Esophagus squamous epithelium (tissue), 4 donors: ENCODE measurements around the gene C18orf32.
"Not testable (repeated sequence)": the region's sequence is repeated elsewhere in the genome, so short reads cannot be mapped to it uniquely, and the experiment has no call there.

Experiments
- CTCF ChIP-seq, 6 experiments: fragments of 450-650 bp in 4 of 6; fragments of 200-600 bp in 2 of 6; sonication (generic) in 2 of 6; IDR thresholded peaks; one replicate each; pipeline ENCODE4 v1.5.1; 2016 to 2019; ENCODE audit warnings: antibody characterized with exemption in 6 of 6, mild to moderate bottlenecking in 4 of 6, moderate library complexity in 4 of 6
- POLR2A ChIP-seq, 4 donors: fragments of 450-650 bp; IDR thresholded peaks; one replicate each; pipeline ENCODE4 v1.6.1; 2017; ENCODE audit warnings: antibody characterized with exemption in 4 of 4, mild to moderate bottlenecking in 4 of 4, moderate library complexity in 3 of 4

DNA sequence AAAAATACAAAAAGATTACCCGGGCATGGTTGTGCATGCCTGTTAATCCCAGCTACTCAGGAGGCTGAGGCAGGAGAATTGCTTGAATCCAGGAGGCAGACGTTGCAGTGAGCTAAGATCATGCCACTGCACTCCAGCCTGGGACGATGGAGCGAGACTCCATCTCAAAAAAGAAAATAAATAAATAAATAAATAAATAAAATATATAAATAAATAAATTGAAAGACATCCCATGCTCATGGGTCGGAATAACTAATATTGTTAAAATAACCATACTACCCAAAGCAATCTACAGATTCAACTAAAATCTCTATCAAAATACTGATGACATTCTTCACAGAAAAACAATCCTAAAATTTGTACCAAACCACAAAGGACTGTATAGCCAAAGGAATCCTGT is 19.4 kb upstream of the C18orf32 start:
- not testable (repeated sequence) for TF ChIP-seq CTCF, POLR2A (IDR thresholded peaks at IDR 0.05)
